HG03521 (cell line): ENCODE data around the gene ZCCHC7.

Source experiments
- ATAC-seq: cut with Tn5 transposase; IDR thresholded peaks from one replicate; pipeline ENCODE4 v1.9.1; 2021; ENCODE audit warnings: mild to moderate bottlenecking, moderate library complexity; ENCODE audit not compliant: unreplicated experiment

The ZCCHC7 gene

DNA sequence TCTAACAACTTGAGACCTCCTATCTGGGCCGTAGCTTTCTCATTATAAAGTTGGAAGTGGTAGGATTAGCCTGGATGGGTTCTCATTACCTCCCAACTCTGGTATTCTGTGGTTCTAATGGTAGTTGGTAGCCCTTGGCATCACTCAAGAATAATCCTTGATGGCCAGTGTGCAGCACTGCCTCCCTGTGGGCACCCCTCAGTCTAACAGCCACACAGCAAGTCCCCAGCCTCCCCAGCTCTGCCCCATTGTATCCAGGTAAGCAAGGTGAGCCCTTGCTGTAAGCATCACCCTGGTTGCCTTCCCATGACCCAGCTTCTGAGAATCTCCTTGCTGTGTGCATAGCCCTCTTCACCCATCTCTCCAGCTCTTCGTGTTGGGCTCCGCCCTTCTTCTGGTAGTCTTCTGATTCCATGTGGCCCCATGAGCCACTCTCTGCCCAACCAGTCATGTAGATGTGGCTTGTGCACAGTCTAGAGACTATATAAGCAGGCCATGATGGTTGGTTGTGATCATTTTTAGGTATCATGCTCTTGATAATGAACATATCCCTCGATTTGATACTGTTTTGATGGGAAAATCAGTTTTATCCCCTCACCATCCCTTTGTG is 244.5 kb downstream of the ZCCHC7 start:
- no peak for ATAC-seq

DNA sequence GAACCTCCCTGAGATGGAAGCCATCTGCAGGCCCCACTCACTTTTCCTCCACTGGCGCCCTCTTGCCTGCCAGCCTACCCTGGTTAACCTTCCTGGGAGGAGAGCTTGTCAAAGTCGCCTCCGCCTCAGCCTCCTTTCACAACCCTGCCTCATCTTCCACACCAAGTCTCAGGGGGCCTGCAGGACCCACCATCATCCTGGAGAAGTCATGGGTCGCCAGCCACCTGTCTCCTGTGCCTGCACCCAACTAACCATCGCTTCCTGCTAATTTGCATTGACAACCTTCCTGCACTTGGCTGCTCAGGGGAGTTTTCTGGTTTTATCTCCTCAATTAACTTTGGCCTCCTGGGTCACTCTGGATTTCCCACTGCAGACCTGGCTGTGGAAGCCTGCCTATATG is 249.3 kb downstream of the ZCCHC7 start:
- ATAC-seq: no peak

DNA sequence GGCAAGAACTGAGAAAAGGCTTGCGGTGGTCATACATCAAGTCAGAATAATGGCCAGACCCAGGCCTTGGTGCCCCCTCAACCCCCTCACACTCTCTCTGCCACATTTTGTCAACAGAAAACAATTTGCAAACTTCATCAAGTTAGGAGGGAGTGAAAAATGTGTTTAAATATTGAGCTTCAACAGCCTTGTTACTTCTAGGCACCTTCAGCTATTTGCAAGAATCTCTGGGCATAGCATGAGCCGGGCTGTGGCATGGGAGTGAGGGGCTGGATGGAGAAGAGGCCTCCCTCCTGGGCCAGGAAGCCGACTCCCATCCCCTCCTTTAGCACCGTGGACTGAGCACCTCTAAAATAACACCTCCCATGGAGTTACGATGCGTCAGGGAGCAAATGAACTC is 249.9 kb downstream of the ZCCHC7 start:
- no peak for ATAC-seq

DNA sequence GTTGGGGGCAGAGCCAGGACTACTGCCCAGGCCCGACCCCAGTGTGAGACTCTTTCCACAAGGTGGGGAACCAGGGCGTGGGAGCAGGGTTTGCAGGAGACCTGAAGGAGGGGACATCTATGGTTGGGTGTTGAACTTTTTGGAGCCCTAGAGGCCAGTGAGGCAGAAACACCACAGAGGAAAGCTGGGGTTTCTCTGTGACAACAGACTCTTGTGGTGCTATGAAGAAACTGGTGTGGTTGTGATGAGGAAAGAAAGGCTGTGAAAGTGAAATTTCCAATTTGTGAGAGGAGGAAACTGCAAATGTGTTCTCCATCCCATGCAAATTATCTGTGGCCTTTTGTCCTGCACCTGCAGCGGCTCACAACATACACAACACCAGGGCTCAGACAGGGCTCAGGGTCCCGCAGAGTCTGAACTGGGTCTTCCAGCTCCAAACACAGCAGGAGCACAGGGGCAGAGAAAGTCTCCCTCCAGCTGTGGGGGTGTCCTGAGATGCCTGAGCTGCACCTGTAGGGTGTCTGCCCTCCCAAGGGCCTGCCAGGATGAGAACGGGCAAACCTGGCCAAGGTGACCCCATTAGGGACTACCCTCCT is 250.7 kb downstream of the ZCCHC7 start:
- peak; percentile 70 for ATAC-seq

DNA sequence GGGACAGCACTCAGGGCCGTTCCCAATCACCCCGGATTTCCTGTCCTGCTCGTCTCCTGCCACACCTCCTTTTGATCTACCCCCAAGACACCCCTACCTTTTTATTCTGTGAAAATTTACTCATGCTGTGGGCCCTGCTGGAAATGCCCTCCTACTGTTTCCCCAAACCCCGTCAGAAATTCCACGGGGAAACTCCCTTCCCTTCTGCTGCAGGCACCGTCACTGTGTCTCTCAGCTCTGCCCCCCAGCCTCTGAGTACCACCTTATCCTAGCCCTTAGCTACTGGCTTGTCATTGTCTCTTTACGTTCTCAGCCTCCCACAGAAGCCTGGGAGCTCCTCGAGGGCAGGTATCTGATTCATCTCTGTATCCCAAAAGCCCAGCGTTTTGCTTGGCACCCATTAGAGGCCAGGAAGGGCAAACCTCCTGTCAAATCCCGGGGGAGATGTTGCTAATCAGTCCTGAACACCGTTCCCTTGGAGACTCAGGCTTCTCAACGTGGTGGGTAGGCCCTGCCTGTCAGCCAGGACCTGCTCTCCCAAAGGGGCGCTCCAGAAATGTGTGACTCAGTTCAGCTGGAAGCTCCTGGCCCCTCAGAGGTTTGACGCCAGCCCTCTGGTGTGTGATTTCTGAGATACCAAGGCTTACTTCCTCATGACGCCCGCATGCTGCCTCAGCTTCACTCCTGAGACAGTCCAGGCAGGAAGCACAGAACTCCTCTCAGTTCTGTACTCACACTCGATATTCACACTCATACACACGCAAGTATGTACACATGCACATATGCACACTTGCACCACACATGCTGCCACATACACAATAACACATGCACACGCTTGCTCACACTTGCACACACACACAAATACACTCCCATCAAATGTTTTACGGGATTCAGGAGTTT is 251.4 kb downstream of the ZCCHC7 start:
- ATAC-seq: peak; percentile 7

DNA sequence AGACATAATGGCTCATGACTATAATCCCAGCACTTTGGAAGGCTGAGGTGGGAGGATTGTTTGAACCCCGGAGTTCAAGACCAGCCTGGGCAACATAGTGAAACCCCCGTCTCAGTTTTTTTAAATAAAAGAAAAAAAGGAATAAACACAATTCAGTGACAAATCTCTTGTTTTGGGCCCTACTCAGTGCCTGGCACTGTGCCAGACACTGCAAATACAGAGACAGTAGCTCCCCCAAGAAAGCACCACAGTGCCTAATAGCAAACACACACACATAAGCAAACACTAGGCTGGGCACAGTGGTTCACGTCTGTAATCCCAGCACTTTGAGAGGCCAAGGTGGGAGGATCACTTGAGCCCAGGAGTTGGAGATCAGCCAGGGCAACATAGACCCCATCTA is 252.5 kb downstream of the ZCCHC7 start:
- ATAC-seq: no peak

DNA sequence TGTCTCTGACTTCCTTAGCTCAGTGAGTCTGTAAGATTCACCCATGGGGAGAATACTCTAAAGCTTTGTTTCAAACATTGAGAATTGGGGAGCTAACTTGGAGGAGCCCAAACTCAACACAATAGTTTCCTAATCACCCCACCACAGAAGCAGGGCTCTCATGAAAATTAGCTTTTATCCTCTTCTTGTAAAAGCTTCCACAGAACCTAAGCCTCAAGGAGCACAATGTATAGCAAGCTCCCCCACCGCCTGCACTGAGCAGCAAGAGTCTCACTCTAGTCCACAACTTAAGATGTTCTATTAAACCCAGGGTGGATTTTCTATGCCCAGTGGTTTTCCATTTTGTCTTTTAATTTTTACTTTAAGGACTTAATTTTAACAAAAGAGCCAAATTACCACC is 253.2 kb downstream of the ZCCHC7 start:
- ATAC-seq: no peak

DNA sequence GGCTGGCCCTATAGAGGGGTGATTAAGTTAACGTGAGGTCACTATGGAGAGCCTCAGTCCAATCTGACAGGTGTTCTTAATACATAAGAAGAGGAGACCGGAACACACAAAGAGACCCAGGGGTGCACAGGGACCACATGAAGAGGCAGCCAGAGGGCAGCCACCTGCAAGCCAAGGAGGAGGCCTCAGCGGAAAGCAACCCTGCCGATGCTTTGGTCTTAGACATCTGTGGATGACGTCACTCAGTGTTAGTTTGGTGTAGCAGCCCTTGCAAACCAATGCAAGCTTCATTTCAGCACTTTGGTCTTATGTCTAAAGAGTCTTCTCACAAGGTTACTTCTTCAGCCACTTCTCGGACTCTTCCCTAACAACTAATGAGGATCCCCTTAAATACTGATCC is 254.5 kb downstream of the ZCCHC7 start:
- peak; percentile 32 for ATAC-seq

DNA sequence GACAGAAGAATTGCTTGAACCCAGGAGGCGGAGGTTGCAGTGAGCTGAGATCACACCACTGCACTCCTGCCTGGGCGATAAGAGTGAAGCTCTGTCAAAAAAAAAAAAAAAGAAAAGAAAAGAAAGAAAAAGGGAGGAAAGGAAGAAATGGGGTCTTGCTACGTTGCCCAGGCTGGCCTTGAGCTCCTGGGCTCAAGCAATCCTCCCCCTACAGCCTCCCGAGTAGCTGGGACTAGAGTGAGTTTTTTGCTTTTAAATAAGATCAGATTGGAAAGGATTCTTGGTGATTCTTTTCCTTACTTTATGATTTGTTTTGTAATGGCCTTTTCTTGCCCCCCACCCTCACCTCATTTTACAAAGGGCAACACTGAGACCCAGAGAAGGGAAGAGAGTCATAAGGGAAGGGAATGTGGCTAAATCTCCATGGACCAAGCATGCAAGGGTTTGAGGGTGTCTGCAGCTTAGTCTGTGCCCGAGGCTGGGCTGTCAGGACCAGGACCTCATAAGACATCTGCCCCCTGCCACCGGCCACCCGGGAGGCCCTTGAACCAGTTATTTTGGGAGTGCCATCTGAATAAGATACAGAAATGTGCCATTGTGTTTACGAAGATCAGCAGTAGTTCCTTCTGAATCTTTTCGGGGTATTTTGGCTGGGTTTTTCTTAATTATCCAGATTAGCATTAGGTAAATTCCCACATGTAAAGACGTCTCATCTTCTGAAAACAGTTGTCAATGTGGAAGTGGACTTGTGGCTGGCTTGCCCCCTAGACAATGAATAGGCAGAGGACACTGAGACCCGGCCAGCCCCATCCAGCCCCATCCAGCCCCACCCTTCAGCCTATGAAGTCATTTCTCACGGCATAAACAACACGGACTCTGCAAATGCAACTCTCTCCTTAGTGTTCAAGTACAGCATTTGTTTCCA is 257.6 kb downstream of the ZCCHC7 start:
- ATAC-seq: no peak

DNA sequence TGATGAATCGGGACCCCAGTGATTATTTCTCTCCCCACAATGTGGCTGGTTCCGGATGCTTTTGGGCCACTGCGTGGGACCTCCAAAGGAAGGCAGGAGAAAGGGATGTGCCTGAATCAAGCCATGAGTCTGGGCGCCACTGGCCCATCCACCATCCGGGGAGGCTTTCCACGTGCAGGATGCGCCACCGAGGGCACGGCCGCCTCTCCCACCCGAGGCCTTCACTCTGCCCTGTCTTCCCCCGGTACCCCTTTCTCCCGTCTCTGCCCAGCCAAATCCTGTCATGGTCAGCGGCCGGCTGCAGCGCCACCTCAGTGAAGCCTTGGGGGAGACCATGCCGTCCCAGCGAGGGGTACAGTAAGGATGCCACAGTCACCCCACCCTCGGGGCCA is 258.2 kb downstream of the ZCCHC7 start:
- ATAC-seq: no peak

DNA sequence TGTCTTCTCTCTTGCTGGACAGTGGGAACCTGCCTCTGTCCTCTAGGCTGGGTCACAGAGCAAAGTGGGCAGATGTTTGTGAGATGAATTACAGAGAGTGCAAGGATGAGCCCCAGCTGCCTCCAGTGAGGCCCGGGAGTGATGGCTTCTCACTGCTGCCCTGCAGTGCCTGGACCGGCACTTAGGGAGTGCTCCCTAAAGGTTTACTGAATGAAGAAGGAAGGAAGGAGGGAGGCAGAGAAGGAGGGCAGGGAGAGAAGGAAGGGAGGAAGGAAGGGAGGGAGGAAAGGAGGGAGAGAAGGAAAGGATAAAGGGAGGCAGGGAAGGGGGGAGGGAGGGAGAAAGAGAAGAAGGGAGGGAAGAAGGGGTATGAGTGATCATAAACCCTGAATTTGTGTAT is 259.5 kb downstream of the ZCCHC7 start:
- ATAC-seq: no peak

DNA sequence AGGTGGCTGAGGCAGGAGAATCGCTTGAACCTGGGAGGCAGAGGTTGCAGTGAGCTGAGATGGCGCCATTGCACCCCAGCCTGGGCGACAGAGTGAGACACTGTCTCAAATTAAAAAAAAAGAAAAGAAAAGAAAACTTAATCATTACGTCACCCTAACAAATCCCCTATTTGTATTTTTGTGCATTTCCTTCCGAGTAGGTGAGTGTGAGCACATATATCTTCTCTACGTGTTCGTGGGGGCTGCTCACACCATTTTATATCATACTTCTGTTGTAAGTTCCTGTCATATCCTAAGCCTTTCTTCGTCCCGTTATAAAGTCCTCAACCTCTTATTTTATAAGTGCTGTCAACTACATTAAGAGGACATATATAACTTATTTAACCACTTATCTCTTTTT is 260.2 kb downstream of the ZCCHC7 start:
- no peak for ATAC-seq

DNA sequence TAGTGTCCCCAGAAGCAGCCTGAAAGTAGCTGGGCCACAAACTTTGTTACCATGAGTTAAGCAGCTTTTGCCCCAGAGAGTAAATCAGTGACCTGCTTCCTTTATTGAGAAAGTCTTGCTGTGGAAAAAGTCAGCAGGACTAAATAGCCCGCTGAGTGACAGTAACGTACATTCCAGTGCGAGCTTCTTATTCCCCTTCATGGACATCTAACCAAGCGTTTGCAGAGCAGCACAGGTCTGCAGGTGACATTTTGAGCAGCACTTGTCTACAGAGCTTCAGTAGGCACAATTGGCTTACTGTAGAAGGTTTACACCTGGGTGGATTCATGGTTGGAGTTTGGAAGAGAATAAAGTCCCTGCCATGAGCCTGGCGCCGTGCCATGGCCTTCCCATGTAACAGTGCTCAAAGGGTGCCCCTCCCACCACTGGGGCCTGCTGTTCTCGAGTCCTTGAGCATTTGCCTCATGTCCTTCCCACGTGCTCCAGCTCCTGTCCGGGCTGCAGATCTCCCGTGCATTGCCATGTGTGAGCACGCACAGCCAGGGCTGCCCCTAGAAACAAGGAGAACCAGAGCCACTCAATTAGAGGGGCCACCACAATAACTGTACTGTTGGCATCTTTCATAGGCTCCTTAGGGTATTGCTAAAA is 260.8 kb downstream of the ZCCHC7 start:
- no peak for ATAC-seq

DNA sequence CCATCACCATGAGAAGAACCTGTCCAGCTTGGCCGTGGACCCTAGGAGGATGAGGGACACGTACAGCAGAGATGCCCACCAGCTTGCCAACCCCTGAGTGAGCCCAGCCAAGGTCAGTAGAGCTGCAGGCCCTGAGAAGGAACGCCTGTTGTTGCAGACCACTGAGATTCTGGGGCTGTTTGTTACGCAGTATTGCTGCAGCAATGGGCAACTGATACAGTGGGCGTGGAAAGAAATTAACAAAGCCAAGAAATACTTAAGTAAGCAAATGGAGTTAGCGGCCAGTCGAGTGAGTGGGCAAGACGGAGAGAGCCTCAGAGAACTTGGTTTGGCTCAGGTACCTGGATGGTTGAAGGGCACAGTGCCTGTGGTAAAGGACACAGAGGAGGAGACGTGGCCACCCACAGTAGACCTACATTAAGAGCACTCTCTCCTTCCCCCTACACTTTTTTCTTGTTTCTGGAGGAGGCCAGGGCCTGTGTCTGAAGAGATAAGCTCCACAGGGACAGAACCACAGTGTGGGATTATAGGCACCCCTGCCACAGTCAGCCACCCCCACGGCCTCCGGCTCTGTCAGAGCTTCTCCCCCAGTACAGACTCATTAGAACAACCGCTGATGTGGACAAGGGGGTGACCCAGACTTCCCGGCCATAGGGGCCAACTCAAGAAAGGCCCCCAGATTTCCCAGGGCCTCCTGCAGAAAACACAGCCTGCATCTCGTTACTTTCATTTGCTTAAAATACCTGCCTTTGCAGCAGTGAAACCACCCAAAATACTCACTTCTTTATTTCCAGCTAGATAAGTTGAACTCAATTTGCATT is 262.0 kb downstream of the ZCCHC7 start:
- ATAC-seq: no peak

DNA sequence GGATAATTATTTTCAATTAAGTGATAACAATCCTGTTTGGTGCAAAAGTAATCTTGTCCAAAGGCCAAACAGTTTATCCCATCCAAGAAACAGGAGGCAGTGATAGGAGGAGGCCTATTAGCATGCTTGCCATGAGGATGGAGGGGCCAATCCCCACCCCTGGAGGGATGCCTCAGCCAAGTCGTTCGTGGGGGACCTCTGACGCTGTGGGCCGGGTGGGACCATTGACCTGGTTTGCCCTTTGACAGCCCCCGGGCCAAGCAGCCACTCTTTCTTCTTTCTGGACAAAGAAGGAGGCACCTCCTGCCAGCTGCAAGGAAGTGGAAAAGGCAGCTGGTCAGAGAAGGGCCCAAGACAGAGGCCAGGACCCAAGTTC is 262.6 kb downstream of the ZCCHC7 start:
- ATAC-seq: no peak

DNA sequence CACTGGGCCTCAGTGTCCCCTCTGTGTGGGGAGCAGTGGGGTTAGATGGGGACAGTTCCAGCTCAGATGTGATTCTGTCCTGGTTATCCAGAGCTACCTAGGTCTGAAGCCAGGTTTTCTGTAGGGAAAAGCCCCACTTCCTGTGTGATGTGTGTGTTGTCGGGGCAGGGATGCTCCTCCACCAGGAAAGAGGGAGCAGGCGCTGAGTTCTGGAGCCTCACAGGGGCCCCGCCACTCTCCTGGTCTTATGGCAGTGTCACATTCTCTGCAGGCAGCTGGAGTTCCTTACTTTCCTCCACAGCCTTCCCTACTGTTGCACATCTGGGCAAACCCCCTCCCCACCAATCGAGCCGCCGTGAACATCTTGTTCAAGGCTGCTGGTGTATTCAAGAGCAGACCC is 263.0 kb downstream of the ZCCHC7 start:
- no peak for ATAC-seq

DNA sequence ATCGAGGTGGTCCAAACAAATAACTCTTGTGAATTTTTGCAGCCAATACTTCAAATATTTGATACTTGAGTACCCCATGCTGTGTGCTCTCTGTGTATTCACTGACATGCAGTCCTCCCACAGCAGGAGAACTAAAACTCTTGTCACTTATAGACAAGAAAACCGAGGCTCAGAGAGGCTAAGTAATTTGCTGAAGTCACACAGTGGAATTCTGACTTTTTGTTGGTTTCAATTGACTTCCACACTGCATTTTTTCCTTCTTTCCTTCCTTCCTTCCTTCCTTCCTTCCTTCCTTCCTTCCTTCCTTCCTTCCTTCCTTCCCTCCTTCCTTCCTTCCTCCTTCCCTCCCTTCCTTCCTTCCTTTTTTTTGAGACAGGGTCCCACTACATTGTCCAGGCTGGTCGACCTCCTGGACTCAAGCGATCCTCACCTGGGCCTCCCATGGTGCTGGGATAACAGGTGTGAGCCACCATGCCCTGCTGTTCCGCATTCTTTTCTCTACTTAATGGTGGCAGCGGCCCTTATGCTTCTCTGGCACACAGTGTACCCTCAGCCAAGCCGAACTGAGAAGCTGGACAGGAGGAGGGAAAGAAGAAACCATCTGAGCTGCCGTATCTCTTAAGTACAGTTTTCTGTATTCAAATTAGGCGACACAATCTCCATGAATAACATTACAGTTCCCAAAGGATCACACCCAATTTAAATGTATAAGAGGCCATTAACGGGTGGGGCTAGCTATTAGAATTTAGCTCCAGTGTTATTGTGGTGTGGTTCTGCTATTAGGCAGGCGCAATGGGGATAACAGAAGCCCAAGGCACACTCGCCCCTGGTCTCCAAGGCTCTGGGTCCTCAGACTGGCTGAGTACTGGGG is 263.7 kb downstream of the ZCCHC7 start:
- no peak for ATAC-seq

DNA sequence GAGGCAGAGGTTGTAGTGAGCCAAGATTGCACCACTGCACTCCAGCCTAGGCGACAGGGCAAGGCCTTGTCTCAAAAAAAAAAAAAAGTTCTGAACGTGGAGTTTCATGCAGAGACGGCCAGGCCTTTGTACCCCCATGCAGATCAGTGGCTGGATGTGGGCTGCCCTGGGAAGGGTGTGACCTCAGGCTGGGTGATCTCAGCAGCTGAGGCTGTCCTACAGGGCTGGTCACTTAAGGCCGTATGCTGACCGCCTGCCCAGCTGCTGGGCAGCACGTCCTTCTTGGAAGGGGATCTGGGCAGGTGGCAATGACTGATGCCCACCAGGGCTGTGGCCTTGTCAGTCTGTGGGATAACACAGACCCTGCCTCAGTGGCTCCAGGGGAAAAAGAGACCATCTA is 264.9 kb downstream of the ZCCHC7 start:
- no peak for ATAC-seq

DNA sequence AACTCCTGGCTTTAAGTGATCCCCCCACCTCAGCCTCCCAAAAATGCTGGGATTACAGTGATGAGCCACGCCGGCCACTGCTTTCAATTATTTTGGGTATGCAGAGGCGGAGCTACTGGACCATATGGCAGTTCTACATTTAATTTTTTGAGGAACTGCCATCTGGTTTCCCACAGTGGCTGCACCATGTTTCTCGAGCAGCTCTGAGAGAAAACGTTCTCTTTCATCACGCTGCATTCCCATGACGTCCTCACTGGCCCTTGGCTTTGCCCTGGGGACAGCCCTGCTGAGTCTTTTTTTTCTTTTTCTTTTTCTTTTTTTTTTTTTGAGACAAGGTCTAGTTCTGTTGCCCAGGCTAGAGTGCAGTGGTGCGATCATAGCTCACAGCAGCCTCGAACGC is 266.6 kb downstream of the ZCCHC7 start:
- ATAC-seq: no peak
